A549 (cell line): ENCODE results near the gene NKAIN2. TPM values are rescaled to one million over a fixed set of nuclear protein-coding genes. Genes with fewer than 3 reads are reported as not detected.

Experiments
- ATAC-seq, 2 experiments: fragments of 200-7000 bp in 1 of 2; fragments of >200 bp in 1 of 2; cut with Nextera tagmentation in 1 of 2; cut with Tn5 transposase in 1 of 2; 3 replicates each; pipeline versions ENCODE4 v1.8.0 to v1.9.1; 2018 to 2020; ENCODE audit warnings: mild to moderate bottlenecking in 1 of 2, moderate library complexity in 1 of 2
- CTCF ChIA-PET: fragments of 300-600 bp; sonication (Branson Sonifier 250); formaldehyde crosslinking; extraction: SDS; loops from one replicate; lab custom pipeline; 2021; ENCODE audit warnings: antibody characterized with exemption, inconsistent platforms; lab: Yijun Ruan, JAX
- POLR2A ChIA-PET: fragments of 350-600 bp; formaldehyde crosslinking; extraction: SDS; loops from one replicate; lab custom pipeline; 2021; ENCODE audit warnings: antibody characterized with exemption, inconsistent platforms; lab: Yijun Ruan, JAX
- DNase-seq, 2 experiments: peaks; one replicate each; pipeline versions ENCODE4 v3.0.0 to v3.0.0-alpha.2; 2011 to 2016; ENCODE audit warnings: low read depth in 1 of 2, low spot score in 1 of 2
- FAIRE-seq: peaks from 2 replicates; lab custom pipeline; 2011; peaks lifted over from hg19 to GRCh38; lab: Jason Lieb, UNC
- H3K27ac ChIP-seq, 2 experiments: fragments of >200 bp; sonication (Bioruptor Twin); formaldehyde crosslinking; 3 replicates each; pipeline ENCODE4 v1.5.1; 2016 to 2017
- H3K4me1 ChIP-seq: fragments of >200 bp; sonication (Bioruptor Twin); formaldehyde crosslinking; 3 replicates; pipeline ENCODE4 v1.6.1; 2016
- H3K4me2 ChIP-seq: fragments of >200 bp; sonication (Bioruptor Twin); formaldehyde crosslinking; 3 replicates; pipeline ENCODE4 v1.6.1; 2016
- H3K4me3 ChIP-seq: fragments of >200 bp; sonication (Bioruptor Twin); formaldehyde crosslinking; 3 replicates; pipeline ENCODE4 v1.5.1; 2016
- H3K9me3 ChIP-seq: fragments of >200 bp; sonication (Bioruptor Twin); formaldehyde crosslinking; 3 replicates; pipeline ENCODE4 v1.6.1; 2016
- CBX8 ChIP-seq: fragments of 200-600 bp; sonication (generic); IDR thresholded peaks from 2 replicates; pipeline ENCODE4 v1.6.1; 2016
- CEBPB ChIP-seq, 2 experiments: fragments of >200 bp in 1 of 2; sonication (Bioruptor Twin) in 1 of 2; formaldehyde crosslinking in 1 of 2; IDR thresholded peaks; 2 replicates each; pipeline ENCODE4 v1.6.1; 2012 to 2016
- E2F6 ChIP-seq: IDR thresholded peaks from 2 replicates; pipeline ENCODE4 v1.6.1; 2012; ENCODE audit warnings: low read depth, borderline replicate concordance
- EHMT2 ChIP-seq: fragments of 200-600 bp; sonication (generic); IDR thresholded peaks from 2 replicates; pipeline ENCODE4 v1.6.1; 2016; ENCODE audit warnings: antibody characterized with exemption, low read depth, mild to moderate bottlenecking, moderate library complexity
- ELK1 ChIP-seq: fragments of 150-350 bp; IDR thresholded peaks from 2 replicates; pipeline ENCODE4 v1.6.1; 2014; ENCODE audit warnings: low read depth, mild to moderate bottlenecking, low read length
- FOSB ChIP-seq: fragments of 250-450 bp; sonication (Bioruptor Pico); IDR thresholded peaks from 2 replicates; pipeline ENCODE4 v1.5.0; 2020; ENCODE audit warnings: mild to moderate bottlenecking, moderate library complexity
- FOSL2 ChIP-seq, 2 experiments: fragments of 450-650 bp in 1 of 2; fragments of >200 bp in 1 of 2; sonication (Bioruptor Twin) in 1 of 2; formaldehyde crosslinking; IDR thresholded peaks; 2 replicates each; pipeline versions ENCODE4 v1.5.0 to v1.6.1; 2016 to 2020; ENCODE audit warnings: mild to moderate bottlenecking in 1 of 2, moderate library complexity in 1 of 2
- FOXS1 ChIP-seq: fragments of 250-450 bp; sonication (Bioruptor Pico); IDR thresholded peaks from 2 replicates; pipeline ENCODE4 v1.5.0; 2020; ENCODE audit warnings: mild to moderate bottlenecking, moderate library complexity
- HMGXB4 ChIP-seq: fragments of 250-450 bp; sonication (Bioruptor Pico); IDR thresholded peaks from 2 replicates; pipeline ENCODE4 v1.5.0; 2021; ENCODE audit warnings: mild to moderate bottlenecking, moderate library complexity, borderline replicate concordance
- KDM1A ChIP-seq: fragments of 200-600 bp; sonication (generic); IDR thresholded peaks from 2 replicates; pipeline ENCODE4 v1.6.1; 2016; ENCODE audit warnings: low read depth, mild to moderate bottlenecking
- MAFK ChIP-seq: fragments of 450-650 bp; IDR thresholded peaks from 2 replicates; pipeline ENCODE4 v1.6.1; 2014; ENCODE audit not compliant: partially characterized antibody
- MAZ ChIP-seq: fragments of 150-350 bp; IDR thresholded peaks from 2 replicates; pipeline ENCODE4 v1.6.1; 2014; ENCODE audit warnings: antibody characterized with exemption, low read depth, low read length, borderline replicate concordance
- NFE2L2 ChIP-seq: fragments of 150-350 bp; conservative IDR thresholded peaks from 2 replicates; pipeline ENCODE4 v1.6.1; 2014; ENCODE audit warnings: low read length
- NPAS2 ChIP-seq: fragments of 250-450 bp; sonication (Bioruptor Pico); IDR thresholded peaks from 2 replicates; pipeline ENCODE4 v1.8.0; 2022; ENCODE audit warnings: mild to moderate bottlenecking, moderate library complexity, borderline replicate concordance
- POLR2A ChIP-seq: IDR thresholded peaks from 2 replicates; pipeline ENCODE4 v1.6.1; 2012; ENCODE audit warnings: mild to moderate bottlenecking, low read length
- RAD21 ChIP-seq, 2 experiments: fragments of >200 bp in 1 of 2; sonication (Bioruptor Twin) in 1 of 2; formaldehyde crosslinking in 1 of 2; IDR thresholded peaks in 1 of 2; conservative IDR thresholded peaks in 1 of 2; 2 replicates in 1 of 2; 3 replicates in 1 of 2; pipeline ENCODE4 v1.6.1; 2012 to 2018; ENCODE audit warnings: inconsistent platforms in 1 of 2
- RARB ChIP-seq: fragments of 250-450 bp; sonication (Bioruptor Pico); IDR thresholded peaks from 2 replicates; pipeline ENCODE4 v1.8.0; 2021; ENCODE audit warnings: mild to moderate bottlenecking, moderate library complexity
- RCOR1 ChIP-seq: fragments of 150-350 bp; IDR thresholded peaks from 2 replicates; pipeline ENCODE4 v1.6.1; 2014; ENCODE audit warnings: antibody characterized with exemption, low read length, low read depth
- RFX5 ChIP-seq: fragments of 450-650 bp; IDR thresholded peaks from 2 replicates; pipeline ENCODE4 v1.7.1; 2014; ENCODE audit warnings: antibody characterized with exemption, mild to moderate bottlenecking, moderate library complexity
- SMC3 ChIP-seq: fragments of >200 bp; sonication (Bioruptor Twin); formaldehyde crosslinking; IDR thresholded peaks from 3 replicates; pipeline ENCODE4 v1.6.1; 2018; ENCODE audit warnings: inconsistent platforms
- TFCP2L1 ChIP-seq: fragments of 250-450 bp; sonication (Bioruptor Pico); IDR thresholded peaks from 2 replicates; pipeline ENCODE4 v1.5.0; 2021; ENCODE audit warnings: mild to moderate bottlenecking
- ZFP36 ChIP-seq: fragments of 450-650 bp; IDR thresholded peaks from 2 replicates; pipeline ENCODE4 v1.6.1; 2014; ENCODE audit warnings: borderline replicate concordance; ENCODE audit not compliant: partially characterized antibody
- ZSCAN20 ChIP-seq: fragments of 250-450 bp; sonication (Bioruptor Pico); IDR thresholded peaks from 2 replicates; pipeline ENCODE4 v1.8.0; 2022; ENCODE audit warnings: mild to moderate bottlenecking, moderate library complexity
- WGBS: methylation state at CpG from one replicate; pipeline ENCODE4 v1.1.6; 2017; ENCODE audit errors: missing lambda C conversion rate; 5-methylcytosine and 5-hydroxymethylcytosine counted together
- polyA plus RNA-seq, 4 experiments: library from polyadenylated mRNA; depleted of rRNA in 3 of 4; stranded (reverse); fragments of >200 nt; fragmentation: RNase III in 1 of 4; extraction: RNeasy Plus Mini Kit Qiagen cat#74134 plus additional on column Dnase treatment in 1 of 4; gene quantifications; 2 replicates in 3 of 4; 3 replicates in 1 of 4; pipeline ENCODE4 v1.2.3, GENCODE V29; 2011 to 2017

NKAIN2 gene
- polyA plus RNA-seq, 2 of the 4 experiments (the other 2 are of a cell fraction): not detected

- FAIRE-seq (no peak), DNase-seq (no peak), ATAC-seq (no peak)
- ChIA-PET POLR2A (no interaction called here), CTCF (no interaction called here)
- H3K9me3 ChIP-seq: no peaks in the 10 kb centered on the region
- no peak overlapping the region for H3K4me2 ChIP-seq
- WGBS: 9% methylated on average over 4 of the region's 4 CpGs
- no peak for TF ChIP-seq ZSCAN20 (CRISPR knock-in tag)
- TF ChIP-seq SMC3: no peak
- no peak for TF ChIP-seq TFCP2L1 (CRISPR knock-in tag)
- no peak for TF ChIP-seq RARB
- TF ChIP-seq E2F6: no peak
- no peak for TF ChIP-seq KDM1A
- TF ChIP-seq FOSL2 (IDR thresholded peaks at IDR 0.05): no peak
- no peak for TF ChIP-seq FOSL2 (CRISPR knock-in tag; IDR thresholded peaks at IDR 0.05)
- TF ChIP-seq NFE2L2: no peak
- no peak for TF ChIP-seq FOSB (CRISPR knock-in tag)
- TF ChIP-seq ZFP36: no peak
- TF ChIP-seq EHMT2: no peak
- no peak for TF ChIP-seq HMGXB4 (CRISPR knock-in tag)
- TF ChIP-seq ELK1: no peak
- no peak overlapping the region for H3K4me3 ChIP-seq
- H3K4me1 ChIP-seq: no peaks in the 10 kb centered on the region
- H3K27ac ChIP-seq: no peak overlapping the region
Observed at GRCh38 chr6:124002377-124003081, 198.9 kb downstream of the NKAIN2 start.

- no peak overlapping the region for H3K27ac ChIP-seq
- no peak for TF ChIP-seq RCOR1
- no peak for TF ChIP-seq CBX8
- TF ChIP-seq MAFK: peak; percentile 81
- DNase-seq: no peak
- no peak for FAIRE-seq
- H3K9me3 ChIP-seq: no peaks in the 10 kb centered on the region
- no peak overlapping the region for H3K4me3 ChIP-seq
- no peak for ATAC-seq
- no peaks in the 10 kb centered on the region for H3K4me1 ChIP-seq
- CTCF ChIA-PET: no interaction called here
- POLR2A ChIA-PET: no interaction called here
- H3K4me2 ChIP-seq: no peak overlapping the region
Observed at GRCh38 chr6:124007266-124007665, 203.6 kb downstream of the NKAIN2 start.

GRCh38 chr6:124008000-124008987 is 204.6 kb downstream of the NKAIN2 start:
- no peak for ATAC-seq
- no peaks in the 10 kb centered on the region for H3K4me1 ChIP-seq
- no peaks in the 10 kb centered on the region for H3K9me3 ChIP-seq
- DNase-seq: no peak
- TF ChIP-seq RFX5 (no peak), NPAS2 (CRISPR knock-in tag) (no peak), MAFK (no peak), KDM1A (no peak), CEBPB (IDR thresholded peaks at IDR 0.05) (no peak), POLR2A (no peak), FOXS1 (no peak), FOSB (CRISPR knock-in tag) (no peak), ZFP36 (no peak), RARB (no peak), RAD21 (conservative IDR thresholded peaks at IDR 0.05 in 1 of 2, IDR thresholded peaks at IDR 0.05 in 1 of 2) (no peak), MAZ (no peak)
- no peak overlapping the region for H3K27ac ChIP-seq
- no peak overlapping the region for H3K4me3 ChIP-seq
- H3K4me2 ChIP-seq: no peak overlapping the region
- no peak for FAIRE-seq
- 7% methylated on average over 10 of the region's 10 CpGs for WGBS
- ChIA-PET POLR2A (no interaction called here), CTCF (no interaction called here)
